Measurements from ENCODE around the gene EEF2K. TPM values are rescaled to one million over a fixed set of nuclear protein-coding genes. Genes with fewer than 3 reads are reported as not detected.

The EEF2K gene
- polyA plus RNA-seq, 2 of the 4 experiments (the other 2 are of a cell fraction): 8.2 to 9.4 TPM

DNA sequence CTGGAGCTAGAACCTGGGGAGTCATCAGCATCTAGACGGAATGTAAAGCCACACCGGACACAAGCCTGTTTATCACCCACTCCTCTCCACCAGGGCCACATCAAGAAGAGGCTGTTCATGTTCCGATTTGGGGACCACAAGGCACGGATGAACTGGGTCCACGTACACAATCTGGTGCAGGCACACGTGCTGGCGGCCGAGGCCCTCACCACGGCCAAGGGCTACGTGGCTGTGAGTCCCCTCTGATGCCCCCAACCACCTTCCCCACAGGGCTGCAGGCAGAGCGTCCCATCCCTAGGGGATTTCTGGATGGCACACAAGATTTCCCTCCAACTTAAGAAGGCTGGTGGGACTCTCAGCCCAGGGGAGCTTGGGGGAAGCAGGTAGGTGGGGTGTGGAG, 24.7 kb upstream of the EEF2K start:
- Histone ChIP-seq H3K9me3 (no peaks in the 10 kb centered on the region), H3K4me2 (no peak overlapping the region), H3K4me3 (no peak overlapping the region), H3K27ac (no peak overlapping the region), H3K4me1 (no peaks in the 10 kb centered on the region)
- ATAC-seq: no peak
- DNase-seq (ENCODE audit: low read depth in 1 of 2, low spot score in 1 of 2): no peak
- ChIA-PET CTCF (interaction anchor here (0.9 to 2.4 kb wide), 5 partner anchors 8 to 524 kb away, joined by 3 to 13 read pairs (median 4); no protein-coding TSS in a partner anchor), POLR2A (no interaction called here)
- WGBS (ENCODE audit: missing lambda C conversion rate): 67% methylated on average over 11 of the region's 11 CpGs
- TF ChIP-seq CHD2 (IDR thresholded peaks at IDR 0.05; ENCODE audit: low read length, partially characterized antibody): no peak
- no peak for TF ChIP-seq CBX8 (IDR thresholded peaks at IDR 0.05)
- TF ChIP-seq TFCP2L1 (CRISPR knock-in tag; IDR thresholded peaks at IDR 0.05): no peak
- no peak for FAIRE-seq

DNA sequence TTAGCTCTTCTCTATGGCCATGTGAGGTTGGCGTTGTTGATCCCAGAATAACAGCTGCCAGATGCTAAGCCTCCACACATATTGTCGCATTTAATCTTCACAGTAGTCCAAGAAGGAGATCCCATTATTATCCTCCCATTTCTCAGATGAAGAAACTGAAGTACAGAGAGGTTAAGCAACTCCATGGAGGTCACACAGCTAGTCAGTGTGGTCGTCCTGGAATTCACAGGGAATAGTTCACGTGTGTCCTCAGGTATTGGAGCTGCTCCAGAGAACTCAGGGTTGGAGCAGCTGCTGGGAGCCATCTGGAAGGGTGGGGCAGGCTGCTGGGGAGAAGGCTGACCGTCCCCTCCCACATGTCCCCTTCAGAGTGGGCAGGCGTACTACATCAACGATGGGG, 24.2 kb upstream of the EEF2K start:
- no peaks in the 10 kb centered on the region for H3K9me3 ChIP-seq
- 53% methylated on average over 7 of the region's 7 CpGs for WGBS (ENCODE audit: missing lambda C conversion rate)
- ATAC-seq (no peak), FAIRE-seq (no peak), DNase-seq (ENCODE audit: low read depth in 1 of 2, low spot score in 1 of 2) (no peak)
- H3K4me3 ChIP-seq: no peak overlapping the region
- H3K4me2 ChIP-seq: no peak overlapping the region
- H3K27ac ChIP-seq: no peak overlapping the region
- ChIA-PET POLR2A (no interaction called here), CTCF (interaction anchor here (1.0 to 2.4 kb wide), 3 partner anchors 7 to 188 kb away, joined by 3 to 13 read pairs (median 5); no protein-coding TSS in a partner anchor)
- no peaks in the 10 kb centered on the region for H3K4me1 ChIP-seq
- TF ChIP-seq SMC3 (IDR thresholded peaks at IDR 0.05) (no peak), NR3C1 (IDR thresholded peaks at IDR 0.05) (no peak), RAD21 (conservative IDR thresholded peaks at IDR 0.05 in 1 of 2, IDR thresholded peaks at IDR 0.05 in 1 of 2) (no peak), CHD2 (IDR thresholded peaks at IDR 0.05; ENCODE audit: low read length, partially characterized antibody) (no peak), ZC3H11A (IDR thresholded peaks at IDR 0.05) (no peak), MAX (IDR thresholded peaks at IDR 0.05) (no peak)

DNA sequence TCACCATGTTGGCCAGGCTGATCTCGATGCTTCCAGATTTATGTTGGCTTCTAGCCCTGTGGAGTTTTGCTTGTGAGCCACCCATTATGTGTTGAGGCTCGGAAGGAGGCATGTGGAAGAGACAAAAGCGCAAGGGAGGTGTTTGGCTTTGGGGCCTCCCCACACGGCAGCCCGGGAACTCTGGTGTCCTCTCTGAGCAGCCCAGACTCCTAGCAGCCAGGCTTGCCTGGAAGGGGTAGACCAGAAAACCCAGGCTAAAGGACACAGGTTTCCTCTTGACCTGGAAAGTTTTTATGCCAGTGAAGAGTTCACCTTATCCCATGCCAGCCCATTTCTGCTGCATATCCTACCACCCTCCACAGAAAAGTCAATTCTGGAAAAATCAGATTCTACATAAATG, 22.7 kb upstream of the EEF2K start:
- ATAC-seq (no peak), FAIRE-seq (no peak), DNase-seq (ENCODE audit: low read depth in 1 of 2, low spot score in 1 of 2) (no peak)
- H3K4me2 ChIP-seq: no peak overlapping the region
- peaks cover 3% of the 10 kb centered on the region for H3K4me1 ChIP-seq
- H3K4me3 ChIP-seq: no peak overlapping the region
- ChIA-PET POLR2A (no interaction called here), CTCF (interaction anchor here (0.6 to 2.1 kb wide), 5 partner anchors 29 to 543 kb away, joined by 3 to 8 read pairs (median 4); no protein-coding TSS in a partner anchor)
- WGBS (ENCODE audit: missing lambda C conversion rate): 62% methylated on average over 5 of the region's 5 CpGs
- H3K9me3 ChIP-seq: no peaks in the 10 kb centered on the region
- H3K27ac ChIP-seq: no peak overlapping the region
- TF ChIP-seq RAD21 (conservative IDR thresholded peaks at IDR 0.05 in 1 of 2, IDR thresholded peaks at IDR 0.05 in 1 of 2) (no peak), CHD2 (IDR thresholded peaks at IDR 0.05; ENCODE audit: low read length, partially characterized antibody) (no peak), ATOH8 (CRISPR knock-in tag; IDR thresholded peaks at IDR 0.05; ENCODE audit: low read depth) (no peak), KDM5A (IDR thresholded peaks at IDR 0.05) (no peak), BCL3 (IDR thresholded peaks at IDR 0.05) (no peak), ZFP36 (IDR thresholded peaks at IDR 0.05; ENCODE audit: borderline replicate concordance, partially characterized antibody) (no peak), SREBF2 (IDR thresholded peaks at IDR 0.05) (no peak), KDM1A (IDR thresholded peaks at IDR 0.05; ENCODE audit: low read depth) (no peak), HES2 (IDR thresholded peaks at IDR 0.05) (no peak), RCOR1 (IDR thresholded peaks at IDR 0.05; ENCODE audit: low read depth, low read length) (no peak), RFX5 (IDR thresholded peaks at IDR 0.05) (no peak), RNF2 (IDR thresholded peaks at IDR 0.05; ENCODE audit: borderline replicate concordance, low read depth) (no peak), HOXA7 (CRISPR knock-in tag; IDR thresholded peaks at IDR 0.05) (no peak), FOXS1 (CRISPR knock-in tag; IDR thresholded peaks at IDR 0.05) (no peak), HMGXB4 (CRISPR knock-in tag; IDR thresholded peaks at IDR 0.05; ENCODE audit: borderline replicate concordance) (no peak), ZC3H11A (IDR thresholded peaks at IDR 0.05) (no peak), USF2 (IDR thresholded peaks at IDR 0.05) (no peak), CTCF (IDR thresholded peaks at IDR 0.05) (no peak)
